ENCODE results near the gene ARHGAP25. TPM values are rescaled to one million over a fixed set of nuclear protein-coding genes. Genes with fewer than 3 reads are reported as not detected.

The ARHGAP25 gene
- total and polyA plus RNA-seq, 2 of the 4 experiments (the other 2 are of a cell fraction): 0.29 to 0.36 TPM

DNA sequence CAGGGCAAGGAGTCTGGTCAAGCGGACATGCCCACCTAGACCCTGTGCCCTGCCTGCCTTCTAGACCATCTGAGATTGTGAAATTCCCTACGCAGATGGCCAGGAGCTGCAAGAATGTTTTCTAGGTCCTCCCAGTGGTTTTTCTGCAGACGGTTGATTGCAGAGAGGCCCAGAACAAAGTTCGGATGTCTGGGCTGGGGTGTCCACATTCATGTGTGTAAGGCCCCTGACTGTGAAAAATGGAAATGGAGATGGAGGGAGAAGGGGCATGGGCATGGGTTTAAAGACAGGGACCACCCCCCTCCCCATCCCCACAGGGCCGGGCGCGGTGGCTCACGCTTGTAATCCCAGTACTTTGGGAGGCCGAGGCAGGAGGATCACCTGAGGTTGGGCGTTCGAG, 11.8 kb downstream of the ARHGAP25 start:
- no peak overlapping the region for H2BK15ac ChIP-seq (ENCODE audit: low read depth, low read length)
- no peak overlapping the region for H3K56ac ChIP-seq (ENCODE audit: extremely low read depth, insufficient read depth, low read length)
- DNase-seq: no peak
- no peak overlapping the region for H3K4me2 ChIP-seq (ENCODE audit: low read depth, low read length)
- H3K23ac ChIP-seq (ENCODE audit: low read depth, low read length): no peak overlapping the region
- no TSS peak for BruUV-seq (replicated peaks)
- no peaks in the 10 kb centered on the region for H3K79me1 ChIP-seq (ENCODE audit: low read depth in 1 of 2, low read length in 2 of 2)
- WGBS, 2 experiments (ENCODE audit: extremely low coverage in 2 of 2, insufficient read length in 1 of 2): 83% methylated on average over 1 of the region's 11 CpGs; no CpG with 5 or more reads in 1 of the 2 experiments
- no peak overlapping the region for H2AFZ ChIP-seq (replicated peaks; ENCODE audit: low read length, poor library complexity)
- H4K91ac ChIP-seq (ENCODE audit: insufficient read depth, low read depth, low read length): no peak overlapping the region
- H3K9me3 ChIP-seq (ENCODE audit: control insufficient read depth, insufficient read depth, low read length): no peaks in the 10 kb centered on the region
- no peak overlapping the region for H3K4ac ChIP-seq (ENCODE audit: low read depth, low read length)
- H3K4me3 ChIP-seq (ENCODE audit: insufficient read depth, low read depth, low read length): no peak overlapping the region
- H2AK9ac ChIP-seq (replicated peaks; ENCODE audit: low read depth, low read length, poor library complexity): no peak overlapping the region
- no peak overlapping the region; the same call in 1 of the 2 replicates for H2BK120ac ChIP-seq (ENCODE audit: low read depth, low read length)
- 0 out of 2 replicates have a peak, but pooled peaks cover 3% of the 10 kb centered on the region for H3K9me1 ChIP-seq (ENCODE audit: insufficient read depth, low read length)
- no peak overlapping the region for H3K9ac ChIP-seq (ENCODE audit: low read depth, low read length)
- H3K36me3 ChIP-seq (ENCODE audit: control insufficient read depth, insufficient read depth, low read length): no peaks in the 10 kb centered on the region
- intact Hi-C loops (cut with micrococcal nuclease): no loop called here
- H4K20me1 ChIP-seq (ENCODE audit: insufficient read depth, low read length): no peaks in the 10 kb centered on the region
- no peaks in the 10 kb centered on the region for H3K27me3 ChIP-seq (ENCODE audit: control insufficient read depth, insufficient read depth, low read length)
- H3K18ac ChIP-seq (ENCODE audit: low read depth, low read length): no peak overlapping the region
- H3K27ac ChIP-seq (ENCODE audit: insufficient read depth, low read length): no peak overlapping the region
- H4K8ac ChIP-seq (ENCODE audit: low read depth in 2 of 2, low read length in 2 of 2): no peak overlapping the region
- H2BK20ac ChIP-seq (ENCODE audit: low read depth, low read length): no peak overlapping the region
- no peak overlapping the region for H2BK5ac ChIP-seq (ENCODE audit: low read depth, low read length, poor library complexity, severe bottlenecking)
- no peak for ATAC-seq (ENCODE audit: low read depth)
- peaks cover 3% of the 10 kb centered on the region; the same call in 1 of the 2 replicates for H3K4me1 ChIP-seq (ENCODE audit: control insufficient read depth, insufficient read depth, low read length)
- CTCF ChIA-PET: interaction anchor here (0.6 kb wide), 1 partner anchor 14 kb away, joined by 3 read pairs; no protein-coding TSS in a partner anchor
- POLR2A ChIA-PET (ENCODE audit: unreplicated experiment): no interaction called here
- TF ChIP-seq USF2 (IDR thresholded peaks at IDR 0.05; ENCODE audit: low read depth, low read length) (no peak), CHD1 (IDR thresholded peaks at IDR 0.05; ENCODE audit: low read depth, low read length) (no peak), CTCF (conservative IDR thresholded peaks at IDR 0.05; ENCODE audit: low read depth, low read length) (no peak), POLR2A (IDR thresholded peaks at IDR 0.05; ENCODE audit: low read depth, low read length) (no peak), MAFK (IDR thresholded peaks at IDR 0.05; ENCODE audit: low read depth, low read length) (no peak), RCOR1 (IDR thresholded peaks at IDR 0.05; ENCODE audit: insufficient replicate concordance, low read length) (no peak), MAZ (IDR thresholded peaks at IDR 0.05; ENCODE audit: borderline replicate concordance, low read depth, low read length) (no peak), RAD21 (IDR thresholded peaks at IDR 0.05; ENCODE audit: low read length) (no peak), MXI1 (IDR thresholded peaks at IDR 0.05; ENCODE audit: borderline replicate concordance, low read depth, low read length) (no peak), FOS (IDR thresholded peaks at IDR 0.05; ENCODE audit: low read depth, low read length) (no peak), CEBPB (IDR thresholded peaks at IDR 0.05; ENCODE audit: low read depth, low read length) (no peak), BHLHE40 (IDR thresholded peaks at IDR 0.05; ENCODE audit: low read depth, low read length) (no peak), NFE2L2 (IDR thresholded peaks at IDR 0.05; ENCODE audit: low read depth, low read length) (no peak)
- TF ChIP-seq, protein P1, sequence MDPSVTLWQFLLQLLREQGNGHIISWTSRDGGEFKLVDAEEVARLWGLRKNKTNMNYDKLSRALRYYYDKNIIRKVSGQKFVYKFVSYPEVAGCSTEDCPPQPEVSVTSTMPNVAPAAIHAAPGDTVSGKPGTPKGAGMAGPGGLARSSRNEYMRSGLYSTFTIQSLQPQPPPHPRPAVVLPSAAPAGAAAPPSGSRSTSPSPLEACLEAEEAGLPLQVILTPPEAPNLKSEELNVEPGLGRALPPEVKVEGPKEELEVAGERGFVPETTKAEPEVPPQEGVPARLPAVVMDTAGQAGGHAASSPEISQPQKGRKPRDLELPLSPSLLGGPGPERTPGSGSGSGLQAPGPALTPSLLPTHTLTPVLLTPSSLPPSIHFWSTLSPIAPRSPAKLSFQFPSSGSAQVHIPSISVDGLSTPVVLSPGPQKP (IDR thresholded peaks at IDR 0.05; ENCODE audit: borderline replicate concordance, low read depth, low read length): no peak
- no peak overlapping the region for H3K14ac ChIP-seq (replicated peaks; ENCODE audit: low read depth, low read length)
- H2AK5ac ChIP-seq (ENCODE audit: low read depth, low read length): no peak overlapping the region
- in situ Hi-C loops (cut with MboI; ENCODE audit: low sequenced_read_pairs): loop anchor here (5.0 kb wide), 1 partner anchor 166 kb away; no protein-coding TSS in a partner anchor
- H4K5ac ChIP-seq (ENCODE audit: low read depth, low read length): no peak overlapping the region
- dilution Hi-C loops (cut with HindIII; ENCODE audit: low sequenced_read_pairs, unreplicated experiment): no loop called here
